Measurements from ENCODE around the gene PRPF31.
A peak's percentile ranks its signal among the peaks of the same experiment; 100 is the strongest.
"Not testable (repeated sequence)": the region's sequence is repeated elsewhere in the genome, so short reads cannot be mapped to it uniquely, and the experiment has no call there.

Gene PRPF31, protein sequence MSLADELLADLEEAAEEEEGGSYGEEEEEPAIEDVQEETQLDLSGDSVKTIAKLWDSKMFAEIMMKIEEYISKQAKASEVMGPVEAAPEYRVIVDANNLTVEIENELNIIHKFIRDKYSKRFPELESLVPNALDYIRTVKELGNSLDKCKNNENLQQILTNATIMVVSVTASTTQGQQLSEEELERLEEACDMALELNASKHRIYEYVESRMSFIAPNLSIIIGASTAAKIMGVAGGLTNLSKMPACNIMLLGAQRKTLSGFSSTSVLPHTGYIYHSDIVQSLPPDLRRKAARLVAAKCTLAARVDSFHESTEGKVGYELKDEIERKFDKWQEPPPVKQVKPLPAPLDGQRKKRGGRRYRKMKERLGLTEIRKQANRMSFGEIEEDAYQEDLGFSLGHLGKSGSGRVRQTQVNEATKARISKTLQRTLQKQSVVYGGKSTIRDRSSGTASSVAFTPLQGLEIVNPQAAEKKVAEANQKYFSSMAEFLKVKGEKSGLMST

DNA sequence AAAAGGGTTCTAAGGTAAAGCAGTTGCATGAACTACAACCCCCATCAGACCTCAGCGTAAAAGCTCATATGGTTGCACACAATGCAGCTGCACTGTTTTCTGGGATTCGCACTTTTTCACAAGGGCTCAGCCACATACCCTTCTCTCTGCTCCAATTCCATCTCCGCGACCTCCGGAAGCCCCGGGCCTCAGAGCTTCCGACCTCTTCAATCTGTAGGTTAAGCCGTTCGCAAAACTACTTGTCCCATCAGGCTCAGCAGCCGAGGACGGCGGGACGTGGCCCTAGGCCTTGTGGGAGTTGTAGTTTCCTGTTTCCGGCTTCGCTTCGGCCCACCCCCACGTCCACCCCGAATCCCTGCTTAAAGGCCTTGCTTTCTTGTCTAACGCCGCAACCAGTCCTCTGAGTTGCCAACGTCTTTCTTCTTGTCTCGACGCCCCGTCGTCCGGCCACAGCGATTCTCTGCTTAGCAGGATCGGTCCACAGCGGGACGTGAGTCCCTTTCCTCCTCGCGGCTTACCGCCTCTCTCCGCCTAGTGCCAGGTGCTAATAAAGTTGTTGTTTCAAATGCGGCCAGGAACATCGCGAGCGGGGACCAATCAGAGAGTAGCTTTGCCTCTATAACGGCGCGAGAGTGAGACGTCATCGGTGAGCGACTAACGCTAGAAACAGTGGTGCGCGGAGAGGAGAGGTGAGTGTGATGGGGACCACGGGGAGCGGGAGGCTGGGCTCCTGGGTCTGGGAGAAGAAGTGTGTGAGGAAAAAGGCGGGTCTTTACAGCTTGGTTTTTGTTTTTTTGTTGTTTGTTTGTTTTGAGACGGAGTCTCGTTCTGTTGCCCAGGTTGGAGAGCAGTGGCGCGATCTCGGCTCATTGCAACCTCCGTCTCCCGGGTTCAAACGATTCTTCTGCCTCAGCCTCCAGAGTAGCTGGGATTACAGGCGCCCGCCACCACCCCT is at the start of gene PRPF31, which contains the start of gene TFPT:
TSS of gene PRPF31 (plus strand) at position 646 of the 955 bp plus-strand sequence. CDS start 2,525 bp downstream, outside the sequence.
TSS of gene TFPT (minus strand) at position 549 of the 955 bp plus-strand sequence. CDS start at position 161, 388 bp downstream.
- FAIRE-seq (peak; percentile 91), DNase-seq (ENCODE audit: low spot score) (peak; percentile 94)

DNA sequence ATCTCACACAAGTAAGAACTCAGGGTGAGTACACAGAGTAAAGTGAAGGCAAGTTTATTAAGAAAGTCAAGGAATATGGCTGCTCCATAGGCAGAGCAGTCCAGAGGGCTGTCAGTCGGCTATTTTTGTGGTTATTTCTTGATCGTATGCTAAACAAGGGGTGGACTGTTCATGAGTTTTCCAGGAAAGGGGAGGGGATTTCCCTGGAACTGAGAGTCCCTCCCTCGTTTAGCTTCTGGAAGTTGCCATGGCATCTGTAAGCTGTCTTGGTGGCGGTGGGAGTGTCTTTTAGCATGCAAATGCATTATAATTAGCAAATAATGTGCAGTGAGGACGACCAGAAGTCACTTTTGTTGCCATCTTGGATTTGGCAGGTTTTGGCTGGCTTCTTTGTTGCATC is 46.1 kb upstream of the PRPF31 start:
- DNase-seq (ENCODE audit: low spot score) (no peak), FAIRE-seq (no peak)

DNA sequence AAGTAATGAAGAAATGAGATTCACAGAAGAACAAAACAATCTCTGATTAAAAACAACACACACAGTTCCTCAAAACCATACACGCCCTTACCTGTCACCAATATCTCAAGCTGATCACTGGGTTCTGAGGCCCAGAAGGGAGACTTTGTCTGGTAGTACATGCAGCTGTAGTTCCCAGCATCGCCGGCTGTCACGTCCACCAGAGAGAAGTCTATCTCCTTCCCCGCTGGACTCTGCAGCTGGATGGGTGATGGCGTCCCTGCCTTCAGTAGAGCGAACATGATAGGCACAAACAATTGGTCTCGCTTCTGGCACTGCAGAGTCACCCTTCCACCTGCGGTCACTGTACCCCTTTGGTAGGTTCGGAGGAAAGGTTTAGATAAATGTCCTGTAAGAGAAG is 41.7 kb upstream of the PRPF31 start:
- DNase-seq (ENCODE audit: low spot score) (no peak), FAIRE-seq (no peak)

GRCh38 chr19:54074851-54075250 is 40.7 kb upstream of the PRPF31 start:
- FAIRE-seq = no peak

DNA sequence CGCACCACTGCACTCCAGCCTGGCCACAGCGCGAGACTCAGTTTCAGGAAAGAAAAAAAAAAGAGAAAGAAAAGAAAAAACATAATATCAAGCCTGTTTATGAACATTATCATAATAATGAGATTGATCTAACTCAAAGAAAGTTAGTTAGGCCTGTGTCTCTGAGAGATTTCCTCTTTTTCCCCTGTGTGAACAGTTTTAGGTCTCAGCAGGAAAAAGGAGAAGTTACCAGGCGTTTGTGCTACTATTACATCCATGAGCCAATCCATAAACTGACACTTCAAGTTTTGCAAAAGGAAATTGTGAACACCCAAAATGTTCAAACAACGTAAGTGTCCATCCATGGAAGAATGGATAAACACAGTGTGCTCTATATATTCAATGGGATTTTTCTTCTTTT is 38.2 kb upstream of the PRPF31 start:
- DNase-seq (ENCODE audit: low spot score) (no peak), FAIRE-seq (no peak)

More at GRCh38 chr19:54074851-54075250, 40.7 kb upstream of the PRPF31 start:
- DNase-seq (ENCODE audit: low spot score) = no peak

DNA sequence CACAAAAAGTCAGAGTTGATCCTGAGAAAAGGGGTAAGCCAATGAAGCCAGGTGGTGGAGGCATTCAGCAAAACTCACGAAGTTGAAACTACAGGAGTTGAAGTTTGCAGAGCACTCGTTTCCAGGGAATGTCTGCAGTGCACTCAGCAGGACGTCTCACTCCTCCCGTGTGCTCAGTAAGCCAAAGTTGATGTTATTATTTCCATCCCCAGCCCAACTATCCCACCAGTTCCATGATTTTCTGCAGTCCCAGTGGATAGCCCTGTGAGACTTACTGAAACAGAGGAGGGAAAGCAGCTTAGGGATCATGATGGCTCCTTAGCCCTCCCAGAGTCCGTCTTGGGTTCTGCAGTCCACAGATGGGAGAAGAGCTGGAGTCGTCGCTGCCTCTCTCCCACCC is 34.5 kb upstream of the PRPF31 start, which contains the start of gene TARM1:
TSS of gene TARM1 (minus strand) at position 334 of the 400 bp plus-strand sequence. CDS start at position 309, 25 bp downstream.
- no peak for DNase-seq (ENCODE audit: low spot score)
- FAIRE-seq = no peak

DNA sequence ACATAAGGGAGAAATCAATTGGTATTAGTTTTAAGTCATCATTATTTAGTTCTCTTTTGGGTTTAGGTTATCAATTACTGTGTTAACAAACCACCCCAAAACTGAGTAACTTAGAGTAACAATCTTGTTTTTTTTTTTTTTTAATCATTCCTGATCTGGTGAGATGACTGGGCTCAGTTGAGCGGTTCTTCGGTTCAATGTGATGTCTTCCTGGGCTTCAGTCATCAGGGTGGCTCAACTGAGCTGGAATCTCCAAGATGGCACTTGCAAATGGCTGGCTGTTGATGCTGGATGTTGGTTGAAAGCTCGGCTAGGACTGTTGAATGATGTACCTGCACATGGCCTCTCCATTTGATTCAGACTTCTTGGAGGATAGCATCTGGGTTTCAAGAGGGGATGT is 31.1 kb upstream of the PRPF31 start:
- FAIRE-seq = no peak
- no peak for DNase-seq (ENCODE audit: low spot score)

- no peak for FAIRE-seq
- no peak for DNase-seq (ENCODE audit: low spot score)
Observed at GRCh38 chr19:54094426-54095000, 21.0 kb upstream of the PRPF31 start.

- DNase-seq (ENCODE audit: low spot score) (no peak), FAIRE-seq (no peak)
Observed at GRCh38 chr19:54095136-54095858, 20.3 kb upstream of the PRPF31 start.

DNA sequence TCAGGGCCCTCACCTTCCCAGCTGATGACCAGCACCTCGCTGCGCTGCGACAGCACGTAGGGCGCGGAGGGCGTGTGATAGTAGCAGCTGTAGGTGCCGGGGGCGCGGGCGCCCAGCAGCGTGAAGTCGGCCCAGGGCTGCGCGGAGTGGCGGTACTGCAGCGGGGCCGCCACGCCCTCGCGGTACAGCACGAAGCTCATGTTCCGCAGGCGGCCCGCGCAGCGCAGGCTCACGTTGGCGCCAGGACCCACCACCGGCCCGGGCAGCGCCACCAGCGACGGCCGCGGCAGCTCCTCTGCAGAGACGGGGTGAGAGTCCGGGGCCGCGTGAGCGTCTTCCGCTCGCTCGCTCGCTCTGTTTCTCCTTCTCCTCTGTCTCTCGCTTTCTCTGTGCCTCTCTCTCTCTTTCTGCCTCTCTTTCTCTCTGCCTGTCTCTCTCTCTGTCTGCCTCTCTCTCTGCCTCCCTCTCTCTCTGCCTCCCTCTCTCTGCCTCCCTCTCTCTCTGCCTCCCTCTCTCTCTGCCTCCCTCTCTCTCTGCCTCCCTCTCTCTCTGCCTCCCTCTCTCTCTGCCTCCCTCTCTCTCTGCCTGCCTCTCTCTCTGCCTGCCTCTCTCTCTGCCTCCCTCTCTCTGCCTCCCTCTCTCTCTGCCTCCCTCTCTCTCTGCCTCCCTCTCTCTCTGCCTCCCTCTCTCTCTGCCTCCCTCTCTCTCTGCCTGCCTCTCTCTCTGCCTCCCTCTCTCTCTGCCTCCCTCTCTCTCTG is 19.5 kb upstream of the PRPF31 start:
- not testable (repeated sequence) for FAIRE-seq; DNase-seq (ENCODE audit: low spot score)

GRCh38 chr19:54096617-54097106 is 18.9 kb upstream of the PRPF31 start:
- FAIRE-seq = no peak
- DNase-seq (ENCODE audit: low spot score) = peak; percentile 45

DNA sequence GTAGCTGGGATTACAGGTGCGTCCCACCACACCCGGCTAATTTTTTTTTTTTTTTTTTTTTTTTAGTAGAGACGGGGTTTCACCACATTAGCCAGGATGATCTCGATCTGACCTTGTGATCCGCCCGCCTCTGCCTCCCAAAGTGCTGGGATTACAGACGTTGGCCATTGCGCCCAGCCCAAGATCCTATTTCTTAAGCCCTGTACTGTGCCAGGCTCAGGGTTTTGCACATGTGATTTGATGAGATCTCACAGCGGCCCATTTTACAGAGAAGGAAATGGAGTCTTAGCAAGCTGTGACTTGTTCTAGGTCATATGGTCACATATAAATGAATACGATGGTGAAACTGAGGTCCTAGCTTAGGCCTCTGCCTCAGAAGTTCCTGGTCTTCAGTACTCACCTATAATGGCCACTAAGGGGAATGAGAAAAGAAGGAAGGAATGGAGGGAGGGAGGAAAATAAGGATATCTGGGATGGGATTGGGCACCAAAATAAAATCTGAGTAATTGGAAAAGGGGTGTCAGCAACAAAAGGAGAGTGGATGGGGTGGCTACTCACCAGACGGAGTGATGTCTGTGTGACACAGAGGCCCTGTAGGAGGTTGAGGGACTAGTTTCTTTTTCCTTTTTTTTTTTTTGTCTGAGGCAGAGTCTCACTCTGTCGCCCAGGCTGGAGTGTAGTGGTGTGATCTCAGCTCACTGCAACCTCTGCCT is 16.2 kb upstream of the PRPF31 start:
- no peak for DNase-seq (ENCODE audit: low spot score)
- no peak for FAIRE-seq

DNA sequence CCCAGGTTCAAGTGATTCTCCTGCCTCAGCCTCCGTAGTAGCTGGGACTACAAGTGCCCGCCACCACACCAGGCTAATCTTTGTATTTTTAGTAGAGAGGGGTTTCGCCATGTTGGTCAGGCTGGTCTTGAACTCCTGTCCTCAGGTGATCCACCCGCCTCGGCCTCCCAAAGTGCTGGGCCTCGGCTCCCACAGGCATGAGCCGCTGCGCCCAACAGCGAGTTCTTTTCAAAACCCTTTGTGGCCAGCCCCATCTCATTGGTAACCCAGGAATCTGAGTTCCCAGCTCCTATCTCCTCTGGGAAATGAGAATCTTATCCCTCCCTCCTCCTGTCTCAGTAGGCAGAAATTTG is 15.7 kb upstream of the PRPF31 start:
- FAIRE-seq; DNase-seq (ENCODE audit: low spot score): not testable (repeated sequence)

DNA sequence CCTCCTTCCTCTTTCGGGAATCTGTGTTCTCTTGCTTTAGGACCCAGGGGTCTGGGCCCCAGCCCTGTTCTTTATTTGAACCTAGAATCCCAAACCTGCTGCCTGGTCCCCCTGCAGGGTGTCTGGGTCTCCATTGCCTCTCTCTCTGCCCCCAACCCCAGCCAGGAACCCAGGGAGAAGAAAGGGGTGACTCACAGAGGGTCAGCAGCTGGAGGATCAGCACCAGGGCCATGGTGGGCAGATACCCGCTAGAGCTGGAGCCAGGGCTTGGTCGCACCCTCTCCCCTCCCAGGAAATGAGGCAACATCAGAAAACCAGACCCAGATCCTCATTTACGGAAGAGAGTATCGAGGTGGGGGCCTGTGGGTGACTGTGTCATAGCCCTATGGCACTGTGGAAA is 15.0 kb upstream of the PRPF31 start, which contains the start of gene OSCAR:
TSS of gene OSCAR (minus strand) at position 243 of the 400 bp plus-strand sequence. CDS start at position 232, 11 bp downstream.
- no peak for DNase-seq (ENCODE audit: low spot score)
- no peak for FAIRE-seq

DNA sequence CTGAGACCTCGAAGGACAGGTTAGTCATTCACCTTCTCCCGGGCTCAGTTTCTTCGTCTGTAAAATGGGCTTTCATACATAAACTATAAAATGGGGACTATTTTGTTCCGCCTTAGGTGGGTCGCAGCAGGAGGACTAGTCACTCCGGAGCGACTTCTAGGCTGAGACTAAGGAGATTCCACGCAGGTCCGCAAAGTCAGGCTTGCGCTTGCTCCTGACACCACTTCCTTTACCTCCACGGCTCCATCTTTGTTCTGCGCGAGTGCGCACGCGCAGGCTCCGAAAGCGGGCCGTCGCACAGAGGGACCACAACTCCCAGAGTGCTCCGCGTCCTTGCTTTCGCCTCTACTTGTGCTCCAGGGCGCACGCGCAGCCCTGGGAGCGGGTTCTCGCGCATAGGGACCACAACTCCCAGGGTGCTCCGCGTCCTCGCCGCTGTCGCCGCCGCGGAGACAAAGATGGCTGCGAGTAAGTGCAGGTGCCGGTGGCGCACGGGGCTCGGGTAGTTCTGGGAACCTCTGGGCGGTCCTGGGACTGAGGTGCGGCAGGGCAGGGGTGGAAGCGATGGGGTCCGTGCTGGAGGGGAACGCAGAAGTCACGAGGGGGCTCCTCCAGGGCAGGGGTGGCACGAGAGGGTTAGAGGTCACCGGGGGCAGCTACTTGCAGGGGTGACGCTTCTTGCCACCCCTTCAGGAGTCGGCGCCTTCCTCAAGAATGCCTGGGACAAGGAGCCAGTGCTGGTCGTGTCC is 13.0 kb upstream of the PRPF31 start, which contains the start of gene NDUFA3:
TSS of gene NDUFA3 (plus strand) at position 435 of the 749 bp plus-strand sequence. CDS start at position 459, 24 bp downstream.
- DNase-seq (ENCODE audit: low spot score) = peak; percentile 99
- FAIRE-seq = peak; percentile 96

DNA sequence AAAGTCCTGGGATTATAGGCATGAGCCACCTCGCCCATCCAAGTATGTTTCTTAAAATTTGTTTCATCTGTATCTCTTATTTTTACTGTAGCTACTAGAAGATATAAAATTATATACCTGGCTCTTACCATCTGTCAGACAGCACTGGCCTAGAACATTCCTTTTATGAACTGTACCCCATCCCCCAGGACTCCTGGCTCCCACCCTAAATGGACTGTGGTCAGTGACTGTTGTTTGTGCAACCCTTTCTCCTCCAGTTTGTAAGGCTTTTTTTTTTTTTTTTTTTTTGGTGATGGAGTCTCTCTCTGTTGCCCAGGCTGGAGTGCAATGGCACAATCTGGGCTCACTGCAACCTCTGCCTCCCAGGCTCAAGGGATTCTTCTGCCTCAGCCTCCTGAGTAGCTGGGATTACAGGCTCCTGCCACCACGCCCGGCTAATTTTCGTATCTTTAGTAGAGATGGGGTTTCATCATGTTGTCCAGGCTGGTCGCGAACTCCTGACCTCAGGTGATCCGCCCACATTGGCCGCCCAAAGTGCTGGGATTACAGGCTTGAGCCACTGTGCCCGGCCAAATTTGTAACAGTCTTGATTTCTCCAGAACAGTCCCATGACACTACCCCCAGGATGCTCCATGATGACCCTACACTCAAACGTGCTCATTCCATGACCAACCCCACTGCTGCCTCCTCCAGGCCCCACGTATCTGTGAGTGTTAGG is 10.4 kb upstream of the PRPF31 start:
- FAIRE-seq (no peak), DNase-seq (ENCODE audit: low spot score) (no peak)

DNA sequence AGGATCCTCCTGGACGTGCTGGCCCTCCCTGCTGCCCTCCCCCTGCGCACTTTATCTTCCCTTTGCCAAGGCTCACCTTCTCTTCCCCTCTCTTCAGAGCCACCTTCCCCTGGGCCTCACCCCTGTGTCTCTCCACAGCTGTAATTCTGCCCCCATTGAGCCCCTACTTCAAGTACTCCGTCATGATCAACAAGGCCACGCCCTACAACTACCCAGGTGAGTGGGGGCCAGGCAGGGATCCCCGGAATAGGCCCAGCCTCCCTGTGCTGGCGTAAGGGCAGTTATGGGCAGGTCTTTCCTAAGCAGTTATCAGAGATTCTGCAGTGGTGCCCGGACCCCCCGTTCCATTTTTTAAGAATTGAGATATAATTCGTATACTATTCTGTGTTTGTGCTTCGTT is 9.8 kb upstream of the PRPF31 start:
- no peak for FAIRE-seq
- no peak for DNase-seq (ENCODE audit: low spot score)
